ENCODE data around the gene CCDC187. TPM values are rescaled to one million over a fixed set of nuclear protein-coding genes. Genes with fewer than 3 reads are reported as not detected.

CCDC187 gene
- total RNA-seq, 1 donor = 0.10 TPM

- H3K4me3 ChIP-seq (ENCODE audit: low read length) = no peak overlapping the region
- no peaks in the 10 kb centered on the region for H3K4me1 ChIP-seq (ENCODE audit: insufficient read depth, low read length)
- H3K9me3 ChIP-seq (ENCODE audit: low read depth, low read length) = no peaks in the 10 kb centered on the region
- no peaks in the 10 kb centered on the region for H3K27me3 ChIP-seq (ENCODE audit: insufficient read depth, low read length)
Observed at GRCh38 chr9:136259836-136260235, 44.1 kb downstream of the CCDC187 start.

- Histone ChIP-seq H3K4me1 (ENCODE audit: insufficient read depth, low read length) (no peaks in the 10 kb centered on the region), H3K27me3 (ENCODE audit: insufficient read depth, low read length) (no peaks in the 10 kb centered on the region), H3K4me3 (ENCODE audit: low read length) (no peak overlapping the region), H3K9me3 (ENCODE audit: low read depth, low read length) (no peaks in the 10 kb centered on the region)
Observed at GRCh38 chr9:136259517-136259813, 44.4 kb downstream of the CCDC187 start.

- Histone ChIP-seq H3K9me3 (ENCODE audit: low read depth, low read length) (no peaks in the 10 kb centered on the region), H3K27me3 (ENCODE audit: insufficient read depth, low read length) (no peaks in the 10 kb centered on the region), H3K4me3 (ENCODE audit: low read length) (no peak overlapping the region), H3K4me1 (ENCODE audit: insufficient read depth, low read length) (no peaks in the 10 kb centered on the region)
Observed at GRCh38 chr9:136258786-136259516, 44.9 kb downstream of the CCDC187 start.

GRCh38 chr9:136258299-136258625 is 45.6 kb downstream of the CCDC187 start:
- Histone ChIP-seq H3K4me3 (ENCODE audit: low read length) (no peak overlapping the region), H3K27me3 (ENCODE audit: insufficient read depth, low read length) (no peaks in the 10 kb centered on the region), H3K4me1 (ENCODE audit: insufficient read depth, low read length) (no peaks in the 10 kb centered on the region), H3K9me3 (ENCODE audit: low read depth, low read length) (no peaks in the 10 kb centered on the region)

- Histone ChIP-seq H3K9me3 (ENCODE audit: low read depth, low read length) (no peaks in the 10 kb centered on the region), H3K4me1 (ENCODE audit: insufficient read depth, low read length) (no peaks in the 10 kb centered on the region), H3K27me3 (ENCODE audit: insufficient read depth, low read length) (no peaks in the 10 kb centered on the region), H3K4me3 (ENCODE audit: low read length) (no peak overlapping the region)
Observed at GRCh38 chr9:136257381-136258298, 46.3 kb downstream of the CCDC187 start.

- Histone ChIP-seq H3K4me3 (ENCODE audit: low read length) (no peak overlapping the region), H3K27me3 (ENCODE audit: insufficient read depth, low read length) (no peaks in the 10 kb centered on the region), H3K4me1 (ENCODE audit: insufficient read depth, low read length) (no peaks in the 10 kb centered on the region), H3K9me3 (ENCODE audit: low read depth, low read length) (no peaks in the 10 kb centered on the region)
Observed at GRCh38 chr9:136255896-136256890, 47.7 kb downstream of the CCDC187 start.

- Histone ChIP-seq H3K9me3 (ENCODE audit: low read depth, low read length) (no peaks in the 10 kb centered on the region), H3K27me3 (ENCODE audit: insufficient read depth, low read length) (no peaks in the 10 kb centered on the region), H3K4me3 (ENCODE audit: low read length) (no peak overlapping the region), H3K4me1 (ENCODE audit: insufficient read depth, low read length) (no peaks in the 10 kb centered on the region)
Observed at GRCh38 chr9:136255166-136255538, 48.7 kb downstream of the CCDC187 start.

GRCh38 chr9:136254381-136255165 is 49.3 kb downstream of the CCDC187 start:
- Histone ChIP-seq H3K4me3 (ENCODE audit: low read length) (no peak overlapping the region), H3K9me3 (ENCODE audit: low read depth, low read length) (no peaks in the 10 kb centered on the region), H3K4me1 (ENCODE audit: insufficient read depth, low read length) (no peaks in the 10 kb centered on the region), H3K27me3 (ENCODE audit: insufficient read depth, low read length) (no peaks in the 10 kb centered on the region)

- H3K4me1 ChIP-seq (ENCODE audit: insufficient read depth, low read length) = no peaks in the 10 kb centered on the region
- H3K27me3 ChIP-seq (ENCODE audit: insufficient read depth, low read length) = no peaks in the 10 kb centered on the region
- no peak overlapping the region for H3K4me3 ChIP-seq (ENCODE audit: low read length)
- no peaks in the 10 kb centered on the region for H3K9me3 ChIP-seq (ENCODE audit: low read depth, low read length)
Observed at GRCh38 chr9:136253246-136254130, 50.4 kb downstream of the CCDC187 start.

- no peaks in the 10 kb centered on the region for H3K27me3 ChIP-seq (ENCODE audit: insufficient read depth, low read length)
- no peak overlapping the region for H3K4me3 ChIP-seq (ENCODE audit: low read length)
Observed at GRCh38 chr9:136252846-136253245, 51.0 kb downstream of the CCDC187 start.

GRCh38 chr9:136252281-136252680 is 51.6 kb downstream of the CCDC187 start:
- no peak overlapping the region for H3K4me3 ChIP-seq (ENCODE audit: low read length)
- H3K4me1 ChIP-seq (ENCODE audit: insufficient read depth, low read length) = no peaks in the 10 kb centered on the region
- H3K27me3 ChIP-seq (ENCODE audit: insufficient read depth, low read length) = no peaks in the 10 kb centered on the region
- H3K9me3 ChIP-seq (ENCODE audit: low read depth, low read length) = no peaks in the 10 kb centered on the region

More at GRCh38 chr9:136252846-136253245, 51.0 kb downstream of the CCDC187 start:
- Histone ChIP-seq H3K4me1 (ENCODE audit: insufficient read depth, low read length) (no peaks in the 10 kb centered on the region), H3K9me3 (ENCODE audit: low read depth, low read length) (no peaks in the 10 kb centered on the region)

- Histone ChIP-seq H3K9me3 (ENCODE audit: low read depth, low read length) (no peaks in the 10 kb centered on the region), H3K27me3 (ENCODE audit: insufficient read depth, low read length) (no peaks in the 10 kb centered on the region), H3K4me1 (ENCODE audit: insufficient read depth, low read length) (no peaks in the 10 kb centered on the region), H3K4me3 (ENCODE audit: low read length) (no peak overlapping the region)
Observed at GRCh38 chr9:136251264-136252115, 52.4 kb downstream of the CCDC187 start.

- Histone ChIP-seq H3K27me3 (ENCODE audit: insufficient read depth, low read length) (no peaks in the 10 kb centered on the region), H3K9me3 (ENCODE audit: low read depth, low read length) (no peaks in the 10 kb centered on the region), H3K4me3 (ENCODE audit: low read length) (no peak overlapping the region), H3K4me1 (ENCODE audit: insufficient read depth, low read length) (peaks cover 4% of the 10 kb centered on the region)
Observed at GRCh38 chr9:136250676-136251075, 53.2 kb downstream of the CCDC187 start.

Data from mononuclear cell (primary cell).